ENCODE measurements around the gene FSIP2.

FSIP2 gene

GRCh38 chr2:185875136-185875931 lies 136.7 kb downstream of the FSIP2 start:
- Histone ChIP-seq H3K27me3 (ENCODE audit: insufficient read depth, insufficient read length) (no peaks in the 10 kb centered on the region), H3K4me1 (ENCODE audit: insufficient read depth, insufficient read length) (no peaks in the 10 kb centered on the region), H3K9ac (ENCODE audit: insufficient read length, low read depth) (no peak overlapping the region), H3K9me3 (ENCODE audit: insufficient read depth, low read length) (no peaks in the 10 kb centered on the region), H3K36me3 (ENCODE audit: insufficient read depth, insufficient read length, low read length) (no peaks in the 10 kb centered on the region), H3K4me3 (ENCODE audit: insufficient read length, low read depth) (no peak overlapping the region)
- DNase-seq (ENCODE audit: low read depth, low spot score) = no peak
- TF ChIP-seq ZNF274 (IDR thresholded peaks at IDR 0.05; ENCODE audit: low read depth, low read length) = no peak
- TF ChIP-seq SUZ12 (IDR thresholded peaks at IDR 0.05; ENCODE audit: extremely low read depth, insufficient read depth, insufficient read length) = no peak
- no peak for TF ChIP-seq YY1 (IDR thresholded peaks at IDR 0.05; ENCODE audit: insufficient read depth, insufficient read length)

DNA sequence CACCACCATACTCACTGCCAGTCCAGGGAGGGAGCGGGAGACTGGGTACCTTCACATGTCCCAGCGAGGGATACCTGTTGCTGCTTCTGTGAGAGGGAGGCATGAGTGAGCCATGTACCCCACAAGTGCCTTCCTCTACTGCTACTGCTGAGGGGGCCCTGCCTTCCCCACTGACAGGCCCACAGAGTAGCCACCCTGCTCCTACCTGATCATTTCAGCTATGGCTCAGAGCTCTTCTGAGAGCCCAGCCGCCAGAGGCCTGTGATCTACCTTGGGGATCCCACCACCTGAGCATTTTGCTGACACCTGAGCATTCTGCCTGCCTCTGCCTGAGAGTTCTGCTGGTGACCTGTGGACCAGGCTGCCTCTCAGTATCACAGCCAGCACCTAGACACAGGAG lies 137.6 kb downstream of the FSIP2 start:
- Histone ChIP-seq H3K9me3 (ENCODE audit: insufficient read depth, low read length) (no peaks in the 10 kb centered on the region), H3K36me3 (ENCODE audit: insufficient read depth, insufficient read length, low read length) (no peaks in the 10 kb centered on the region), H3K4me3 (ENCODE audit: insufficient read length, low read depth) (no peak overlapping the region), H3K9ac (ENCODE audit: insufficient read length, low read depth) (no peak overlapping the region), H3K4me1 (ENCODE audit: insufficient read depth, insufficient read length) (no peaks in the 10 kb centered on the region), H3K27me3 (ENCODE audit: insufficient read depth, insufficient read length) (no peaks in the 10 kb centered on the region)
- TF ChIP-seq YY1 (IDR thresholded peaks at IDR 0.05; ENCODE audit: insufficient read depth, insufficient read length) = no peak
- no peak for TF ChIP-seq ZNF274 (IDR thresholded peaks at IDR 0.05; ENCODE audit: low read depth, low read length)
- TF ChIP-seq SUZ12 (IDR thresholded peaks at IDR 0.05; ENCODE audit: extremely low read depth, insufficient read depth, insufficient read length) = no peak
- DNase-seq (ENCODE audit: low read depth, low spot score) = no peak

DNA sequence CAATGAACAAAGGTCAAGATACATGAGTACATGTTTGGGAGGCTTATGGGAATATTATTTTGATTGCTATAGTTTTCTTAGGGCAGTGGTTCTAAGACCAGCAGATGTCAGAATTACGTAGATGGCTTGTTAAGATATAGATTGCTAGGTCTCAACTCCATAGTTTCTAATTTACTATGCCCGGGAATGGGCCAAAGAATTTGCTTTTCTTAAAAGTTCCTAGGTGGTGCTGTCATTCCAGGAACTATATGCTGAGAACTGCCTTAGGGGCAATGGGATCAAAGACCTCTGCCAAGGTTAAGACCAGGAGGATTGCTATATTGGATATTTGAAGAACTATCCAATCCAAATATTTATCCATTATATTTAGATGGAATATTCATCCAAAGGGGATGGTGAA lies 141.8 kb downstream of the FSIP2 start:
- no peak for TF ChIP-seq YY1 (IDR thresholded peaks at IDR 0.05; ENCODE audit: insufficient read depth, insufficient read length)
- no peak for TF ChIP-seq SUZ12 (IDR thresholded peaks at IDR 0.05; ENCODE audit: extremely low read depth, insufficient read depth, insufficient read length)
- TF ChIP-seq ZNF274 (IDR thresholded peaks at IDR 0.05; ENCODE audit: low read depth, low read length) = no peak
- no peaks in the 10 kb centered on the region for H3K4me1 ChIP-seq (ENCODE audit: insufficient read depth, insufficient read length)
- no peak overlapping the region for H3K4me3 ChIP-seq (ENCODE audit: insufficient read length, low read depth)
- no peaks in the 10 kb centered on the region for H3K27me3 ChIP-seq (ENCODE audit: insufficient read depth, insufficient read length)
- no peaks in the 10 kb centered on the region for H3K36me3 ChIP-seq (ENCODE audit: insufficient read depth, insufficient read length, low read length)
- H3K9ac ChIP-seq (ENCODE audit: insufficient read length, low read depth) = no peak overlapping the region
- no peaks in the 10 kb centered on the region for H3K9me3 ChIP-seq (ENCODE audit: insufficient read depth, low read length)
- DNase-seq (ENCODE audit: low read depth, low spot score) = no peak

Data from NT2/D1 (cell line).